LHCN-M2 (cell line): ENCODE measurements around the gene VIT. TPM values are rescaled to one million over a fixed set of nuclear protein-coding genes. Genes with fewer than 3 reads are reported as not detected.

ENCODE experiments used
- DNase-seq: peaks from one replicate; pipeline ENCODE4 v3.0.0-alpha.2; 2012; ENCODE audit warnings: low read depth
- total RNA-seq: library from RNA; depleted of rRNA; stranded (reverse); fragments of >200 nt; gene quantifications from 2 replicates; pipeline ENCODE4 v1.2.3, GENCODE V29; 2014

Gene VIT
- total RNA-seq, 1 experiment from 2014 or later = 1.0 TPM

- DNase-seq = peak; percentile 19
Observed at GRCh38 chr2:36762764-36763490, 66.4 kb downstream of the VIT start.

GRCh38 chr2:36769106-36769505, 72.6 kb downstream of the VIT start:
- DNase-seq = no peak

- DNase-seq = peak; percentile 46
Observed at GRCh38 chr2:36770542-36771287, 74.2 kb downstream of the VIT start.

GRCh38 chr2:36771671-36772070, 75.2 kb downstream of the VIT start:
- no peak for DNase-seq

GRCh38 chr2:36773947-36774346, 77.4 kb downstream of the VIT start:
- no peak for DNase-seq

- DNase-seq = no peak
Observed at GRCh38 chr2:36775261-36775660, 78.8 kb downstream of the VIT start.

- no peak for DNase-seq
Observed at GRCh38 chr2:36775806-36776205, 79.3 kb downstream of the VIT start.

- DNase-seq = no peak
Observed at GRCh38 chr2:36777272-36777671, 80.8 kb downstream of the VIT start.

GRCh38 chr2:36777788-36778187, 81.3 kb downstream of the VIT start:
- DNase-seq = no peak

GRCh38 chr2:36779462-36779861, 83.0 kb downstream of the VIT start:
- no peak for DNase-seq

- peak; percentile 64 for DNase-seq
Observed at GRCh38 chr2:36780231-36780839, 83.8 kb downstream of the VIT start.

GRCh38 chr2:36781907-36782720, 85.6 kb downstream of the VIT start:
- no peak for DNase-seq

GRCh38 chr2:36783246-36783645, 86.7 kb downstream of the VIT start:
- no peak for DNase-seq

- peak; percentile 52 for DNase-seq
Observed at GRCh38 chr2:36785179-36785795, 88.8 kb downstream of the VIT start.

- DNase-seq = no peak
Observed at GRCh38 chr2:36789181-36789804, 92.8 kb downstream of the VIT start.

GRCh38 chr2:36792951-36793350, 96.4 kb downstream of the VIT start:
- DNase-seq = no peak

GRCh38 chr2:36797324-36798070, 101.0 kb downstream of the VIT start:
- no peak for DNase-seq

GRCh38 chr2:36798724-36799123, 102.2 kb downstream of the VIT start:
- DNase-seq = no peak

- DNase-seq = no peak
Observed at GRCh38 chr2:36800381-36800780, 103.9 kb downstream of the VIT start.

GRCh38 chr2:36801088-36801487, 104.6 kb downstream of the VIT start:
- no peak for DNase-seq
